Naive B cell (primary cell): Measurements from ENCODE around the gene CMKLR1. TPM values are rescaled to one million over a fixed set of nuclear protein-coding genes. Genes with fewer than 3 reads are reported as not detected.
A peak's percentile ranks its signal among the peaks of the same experiment; 100 is the strongest.

Experiments used
- ATAC-seq, 2 donors: fragments of 150-1000 bp; cut with Tn5 transposase; 2 replicates each; pipeline ENCODE4 v1.10.0; 2021; ENCODE audit warnings: low read depth in 2 of 2, mild to moderate bottlenecking in 2 of 2, moderate library complexity in 2 of 2
- DNase-seq: peaks from one replicate; pipeline ENCODE4 v3.0.0; 2022
- H3K27ac Mint-ChIP-seq, 6 donors: one replicate each; pipeline ENCODE4 v1.8.0; 2020 to 2022; ENCODE audit warnings: mild to moderate bottlenecking in 6 of 6, mixed read lengths in 6 of 6, moderate library complexity in 5 of 6, inconsistent platforms in 2 of 6
- H3K27me3 Mint-ChIP-seq, 3 donors: one replicate each; pipeline ENCODE4 v1.8.0; 2021 to 2022; ENCODE audit warnings: mixed read lengths in 3 of 3, mild to moderate bottlenecking in 1 of 3
- H3K36me3 Mint-ChIP-seq, 2 donors: one replicate each; pipeline ENCODE4 v1.8.0; 2020 to 2022; ENCODE audit warnings: mixed read lengths in 2 of 2, inconsistent platforms in 1 of 2, mild to moderate bottlenecking in 1 of 2
- H3K4me1 Mint-ChIP-seq, 3 donors: one replicate each; pipeline ENCODE4 v1.8.0; 2020 to 2022; ENCODE audit warnings: mixed read lengths in 3 of 3, inconsistent platforms in 1 of 3, mild to moderate bottlenecking in 1 of 3, moderate library complexity in 1 of 3
- H3K4me3 Mint-ChIP-seq, 8 donors: one replicate each; pipeline ENCODE4 v1.8.0; 2020 to 2022; ENCODE audit warnings: mild to moderate bottlenecking in 8 of 8, mixed read lengths in 8 of 8, moderate library complexity in 8 of 8, inconsistent platforms in 2 of 8
- H3K9me3 Mint-ChIP-seq, 7 donors: one replicate each; pipeline ENCODE4 v1.8.0; 2020 to 2022; ENCODE audit warnings: mixed read lengths in 7 of 7, mild to moderate bottlenecking in 5 of 7, inconsistent platforms in 2 of 7, moderate library complexity in 1 of 7
- polyA plus RNA-seq, 6 donors: library from polyadenylated mRNA; unstranded; fragments of 300-500 nt; fragmentation: Illumina TruSeq; gene quantifications; one replicate each; pipeline ENCODE4 v1.2.3, GENCODE V29; 2021; ENCODE audit warnings: low read depth in 6 of 6

The CMKLR1 gene
- polyA plus RNA-seq, 6 donors from 2014 or later, result 0.09 TPM; not detected in 5

DNA sequence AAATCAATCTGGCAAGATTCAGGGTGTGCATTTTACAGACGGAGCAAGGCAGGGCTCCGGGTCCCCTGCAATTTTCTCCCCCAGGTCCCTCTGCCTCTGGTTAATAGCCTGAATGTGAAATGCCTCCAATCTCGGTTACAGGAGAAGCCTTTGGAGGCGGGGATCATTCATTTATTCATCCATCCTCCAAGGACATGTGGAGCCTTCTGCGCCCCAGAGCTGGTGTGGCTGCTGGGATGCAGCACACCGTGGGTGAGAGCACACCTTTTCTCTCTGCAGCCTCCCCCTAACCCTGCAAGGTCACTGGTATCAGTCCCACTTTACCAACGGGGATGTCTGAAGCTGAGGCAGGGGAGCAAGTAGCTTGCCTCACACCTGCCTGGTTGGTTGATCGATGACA is 35.4 kb downstream of the CMKLR1 start:
- ATAC-seq (no peak), DNase-seq (no peak)
- Mint-ChIP-seq H3K27ac (no peak overlapping the region), H3K36me3 (no peaks in the 10 kb centered on the region), H3K27me3 (peaks cover 9 to 42% (median 42%) of the 10 kb centered on the region in 3 donors), H3K4me3 (no peak overlapping the region), H3K9me3 (peaks cover 0 to 5% (median 0%) of the 10 kb centered on the region in 7 donors), H3K4me1 (no peaks in the 10 kb centered on the region)

DNA sequence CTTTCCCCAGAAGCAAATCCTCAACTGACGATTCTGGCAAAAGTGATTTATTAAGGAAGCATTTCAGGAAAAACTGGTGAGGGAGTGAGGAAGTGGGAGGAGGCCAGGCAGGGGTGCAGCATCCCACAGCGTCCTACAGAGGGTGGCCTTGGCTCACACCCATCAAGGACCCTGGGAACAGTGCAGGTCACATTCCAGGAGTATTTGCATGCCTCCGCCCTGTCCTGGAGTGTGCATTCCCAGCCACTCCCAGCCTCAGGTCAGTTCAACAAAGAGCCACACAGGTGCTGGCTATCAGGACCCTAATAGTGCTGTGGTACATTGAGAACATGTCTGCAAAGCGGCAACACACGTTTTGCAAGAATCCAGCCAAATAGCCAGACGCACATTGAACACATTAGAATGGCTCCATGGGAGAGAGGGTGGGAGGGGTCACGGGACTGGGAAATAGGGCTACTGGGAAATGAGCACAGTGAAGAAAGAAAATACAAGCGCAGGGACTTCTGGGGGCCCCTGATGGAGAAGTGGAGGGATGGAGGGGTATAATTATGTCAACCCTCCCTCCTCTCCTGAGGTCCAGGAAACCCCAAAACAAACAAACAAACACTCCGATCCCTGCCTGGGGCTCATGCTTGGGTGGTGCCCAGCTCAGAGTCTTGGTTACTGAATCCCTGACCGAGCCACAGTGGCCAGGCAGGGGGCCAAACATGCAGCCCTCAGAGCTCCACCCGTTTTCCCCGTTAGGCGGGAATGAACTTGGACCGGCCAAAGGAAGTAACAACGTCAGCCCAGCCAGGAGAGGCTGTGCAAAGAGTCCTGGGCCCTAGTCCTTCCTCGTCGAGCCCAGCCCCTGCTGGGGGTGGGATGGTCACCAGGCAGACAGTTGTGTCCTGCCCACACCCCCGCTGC is 36.5 kb downstream of the CMKLR1 start:
- peaks cover 9 to 39% (median 38%) of the 10 kb centered on the region in 3 donors for H3K27me3 Mint-ChIP-seq
- H3K4me3 Mint-ChIP-seq, result no peak overlapping the region
- peaks cover 0 to 5% (median 3%) of the 10 kb centered on the region in 7 donors for H3K9me3 Mint-ChIP-seq
- H3K27ac Mint-ChIP-seq, result no peak overlapping the region
- H3K4me1 Mint-ChIP-seq, result no peaks in the 10 kb centered on the region
- no peak for DNase-seq
- no peaks in the 10 kb centered on the region for H3K36me3 Mint-ChIP-seq
- no peak for ATAC-seq

GRCh38 chr12:108302016-108302402 is 37.1 kb downstream of the CMKLR1 start:
- H3K27ac Mint-ChIP-seq, result no peak overlapping the region
- H3K36me3 Mint-ChIP-seq, result no peaks in the 10 kb centered on the region
- ATAC-seq (no peak), DNase-seq (no peak)
- no peak overlapping the region for H3K4me3 Mint-ChIP-seq
- H3K4me1 Mint-ChIP-seq, result no peaks in the 10 kb centered on the region
- H3K27me3 Mint-ChIP-seq, result peaks cover 9 to 39% (median 36%) of the 10 kb centered on the region in 3 donors
- H3K9me3 Mint-ChIP-seq, result peaks cover 0 to 5% (median 3%) of the 10 kb centered on the region in 7 donors

DNA sequence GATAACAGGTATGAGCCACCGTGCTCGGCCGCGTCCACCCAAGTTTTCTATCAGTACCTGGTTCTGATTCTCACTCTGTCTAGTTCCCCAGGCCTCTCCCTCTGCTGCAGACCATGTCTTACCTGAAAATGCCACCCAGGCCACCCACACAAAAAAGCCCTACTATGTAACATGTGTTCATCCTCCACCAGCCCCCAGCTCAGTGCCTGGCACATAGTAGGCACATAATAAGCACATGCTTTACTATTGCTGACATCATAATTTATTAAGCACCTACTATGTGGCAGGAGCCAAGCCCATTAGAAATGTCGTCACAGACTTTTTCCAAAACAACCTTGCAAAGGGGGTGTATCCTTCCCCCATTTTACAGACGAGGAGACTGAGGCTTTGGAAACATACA is 37.8 kb downstream of the CMKLR1 start:
- peaks cover 9 to 32% (median 29%) of the 10 kb centered on the region in 3 donors for H3K27me3 Mint-ChIP-seq
- H3K36me3 Mint-ChIP-seq, result no peaks in the 10 kb centered on the region
- DNase-seq (no peak), ATAC-seq (no peak)
- H3K4me3 Mint-ChIP-seq, result no peak overlapping the region
- no peaks in the 10 kb centered on the region for H3K4me1 Mint-ChIP-seq
- no peak overlapping the region for H3K27ac Mint-ChIP-seq
- peaks cover 0 to 5% (median 3%) of the 10 kb centered on the region in 7 donors for H3K9me3 Mint-ChIP-seq

DNA sequence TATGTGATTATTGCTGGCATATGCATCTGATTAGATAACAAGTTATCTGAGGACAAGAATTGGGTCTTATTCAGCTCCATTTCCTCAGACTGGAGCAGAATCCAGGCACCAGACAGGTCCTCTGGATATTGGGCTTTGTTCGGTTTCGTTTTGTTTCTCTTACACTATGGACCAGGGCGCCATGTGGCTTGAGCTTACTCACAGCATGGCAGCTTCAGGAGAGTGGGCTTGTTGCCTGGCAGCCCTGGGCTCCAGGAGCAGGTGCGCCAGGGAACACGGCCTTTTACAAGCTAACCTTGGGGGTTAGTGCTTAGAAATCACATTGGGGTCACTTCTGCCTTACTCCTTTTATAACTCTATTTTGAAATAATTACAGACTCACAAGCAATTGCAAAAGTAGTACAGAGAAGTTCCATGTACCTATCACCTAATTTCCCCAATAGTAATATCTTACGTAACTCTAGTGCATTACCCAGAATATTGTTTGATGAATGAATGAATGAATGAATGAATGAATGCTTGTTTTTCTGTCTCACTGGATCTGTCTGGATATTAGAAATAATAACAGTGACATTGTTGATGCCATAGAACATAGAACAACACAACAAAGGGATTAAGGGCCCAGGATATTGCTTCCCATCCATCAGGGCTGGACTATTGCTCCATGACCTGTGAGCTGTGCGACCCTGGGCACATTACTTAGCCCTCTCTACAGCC is 39.0 kb downstream of the CMKLR1 start:
- H3K27me3 Mint-ChIP-seq, result peaks cover 4 to 20% (median 17%) of the 10 kb centered on the region in 3 donors
- no peak for ATAC-seq
- no peaks in the 10 kb centered on the region for H3K4me1 Mint-ChIP-seq
- no peaks in the 10 kb centered on the region for H3K36me3 Mint-ChIP-seq
- H3K4me3 Mint-ChIP-seq, result no peak overlapping the region
- H3K9me3 Mint-ChIP-seq, result peaks cover 0 to 5% (median 3%) of the 10 kb centered on the region in 7 donors
- no peak for DNase-seq
- H3K27ac Mint-ChIP-seq, result no peak overlapping the region

DNA sequence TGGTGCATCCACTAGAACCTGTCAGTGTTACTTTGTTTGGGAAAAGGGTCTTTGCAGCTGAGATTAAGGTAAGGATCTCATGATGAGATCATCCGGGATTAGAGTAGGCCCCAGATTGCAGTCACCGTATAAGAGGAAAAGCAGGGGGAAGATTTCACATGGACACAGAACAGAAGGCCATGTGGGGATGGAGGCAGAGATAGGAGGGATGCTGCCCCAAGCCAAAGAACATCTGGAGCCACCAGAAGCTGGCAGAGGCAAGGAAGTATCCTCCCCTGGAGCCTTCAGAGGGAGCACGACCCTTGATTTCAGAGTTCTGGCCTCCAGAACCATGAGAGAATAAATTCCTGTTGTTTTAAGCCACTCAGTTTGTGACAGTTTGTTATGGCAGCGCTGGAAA is 39.6 kb downstream of the CMKLR1 start:
- Mint-ChIP-seq H3K27me3 (peaks cover 4 to 14% (median 11%) of the 10 kb centered on the region in 3 donors), H3K36me3 (no peaks in the 10 kb centered on the region), H3K4me1 (no peaks in the 10 kb centered on the region), H3K9me3 (peaks cover 0 to 5% (median 3%) of the 10 kb centered on the region in 7 donors), H3K27ac (no peak overlapping the region), H3K4me3 (no peak overlapping the region)
- DNase-seq, result no peak
- ATAC-seq, result no peak

DNA sequence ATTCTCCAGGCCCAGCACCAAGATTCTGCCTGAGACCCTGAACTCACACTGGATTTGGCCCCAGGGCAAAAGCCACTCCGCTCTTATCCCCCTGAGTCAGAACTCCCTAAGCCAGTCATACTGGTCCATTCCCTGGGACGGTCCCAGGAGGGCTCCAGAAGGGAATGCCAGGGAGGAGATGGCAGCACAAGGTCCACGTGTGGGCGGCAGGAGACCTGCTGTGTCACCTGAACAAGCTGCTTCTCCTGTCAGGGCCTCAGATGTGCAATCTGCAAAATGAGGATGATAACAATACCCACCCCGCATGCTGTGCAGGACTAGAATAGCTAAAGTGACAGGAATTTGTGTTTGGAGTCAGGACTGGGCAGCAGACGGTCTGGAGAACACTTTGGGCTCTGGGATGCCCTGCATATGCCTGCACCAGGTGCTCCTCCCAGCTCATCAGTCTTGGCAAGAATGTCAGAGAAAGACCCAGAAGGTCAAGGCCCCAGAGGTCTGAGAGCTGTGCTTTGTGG is 40.3 kb downstream of the CMKLR1 start:
- Mint-ChIP-seq H3K4me3 (no peak overlapping the region), H3K27ac (no peak overlapping the region), H3K36me3 (no peaks in the 10 kb centered on the region), H3K9me3 (peaks cover 0 to 5% (median 3%) of the 10 kb centered on the region in 7 donors), H3K4me1 (no peaks in the 10 kb centered on the region), H3K27me3 (peaks cover 0 to 8% (median 6%) of the 10 kb centered on the region in 3 donors)
- no peak for ATAC-seq
- no peak for DNase-seq

GRCh38 chr12:108297895-108298760 is 41.0 kb downstream of the CMKLR1 start:
- Mint-ChIP-seq H3K27me3 (peaks cover 0 to 8% (median 6%) of the 10 kb centered on the region in 3 donors), H3K4me1 (no peaks in the 10 kb centered on the region), H3K27ac (peak overlapping the region in 1 of 6 donors; percentile 34), H3K4me3 (no peak overlapping the region), H3K36me3 (no peaks in the 10 kb centered on the region), H3K9me3 (peaks cover 0 to 5% (median 3%) of the 10 kb centered on the region in 7 donors)
- DNase-seq (no peak), ATAC-seq (no peak)

GRCh38 chr12:108297424-108297823 is 41.7 kb downstream of the CMKLR1 start:
- ATAC-seq, result no peak
- no peak for DNase-seq
- Mint-ChIP-seq H3K4me1 (no peaks in the 10 kb centered on the region), H3K9me3 (peaks cover 0 to 5% (median 3%) of the 10 kb centered on the region in 7 donors), H3K27me3 (peaks cover 0 to 8% (median 6%) of the 10 kb centered on the region in 3 donors), H3K36me3 (no peaks in the 10 kb centered on the region), H3K27ac (no peak overlapping the region), H3K4me3 (no peak overlapping the region)

- no peaks in the 10 kb centered on the region for H3K4me1 Mint-ChIP-seq
- no peaks in the 10 kb centered on the region for H3K36me3 Mint-ChIP-seq
- DNase-seq (no peak), ATAC-seq (no peak)
- H3K9me3 Mint-ChIP-seq, result peaks cover 0 to 5% (median 3%) of the 10 kb centered on the region in 7 donors
- no peak overlapping the region for H3K27ac Mint-ChIP-seq
- no peak overlapping the region for H3K4me3 Mint-ChIP-seq
- H3K27me3 Mint-ChIP-seq, result peaks cover 0 to 9% (median 8%) of the 10 kb centered on the region in 3 donors
Measured at GRCh38 chr12:108296945-108297344, 42.2 kb downstream of the CMKLR1 start.

- Mint-ChIP-seq H3K4me3 (peak overlapping the region in 1 of 8 donors; percentile 18), H3K27ac (no peak overlapping the region), H3K4me1 (no peaks in the 10 kb centered on the region)
Measured at GRCh38 chr12:108295641-108296040, 43.5 kb downstream of the CMKLR1 start.

DNA sequence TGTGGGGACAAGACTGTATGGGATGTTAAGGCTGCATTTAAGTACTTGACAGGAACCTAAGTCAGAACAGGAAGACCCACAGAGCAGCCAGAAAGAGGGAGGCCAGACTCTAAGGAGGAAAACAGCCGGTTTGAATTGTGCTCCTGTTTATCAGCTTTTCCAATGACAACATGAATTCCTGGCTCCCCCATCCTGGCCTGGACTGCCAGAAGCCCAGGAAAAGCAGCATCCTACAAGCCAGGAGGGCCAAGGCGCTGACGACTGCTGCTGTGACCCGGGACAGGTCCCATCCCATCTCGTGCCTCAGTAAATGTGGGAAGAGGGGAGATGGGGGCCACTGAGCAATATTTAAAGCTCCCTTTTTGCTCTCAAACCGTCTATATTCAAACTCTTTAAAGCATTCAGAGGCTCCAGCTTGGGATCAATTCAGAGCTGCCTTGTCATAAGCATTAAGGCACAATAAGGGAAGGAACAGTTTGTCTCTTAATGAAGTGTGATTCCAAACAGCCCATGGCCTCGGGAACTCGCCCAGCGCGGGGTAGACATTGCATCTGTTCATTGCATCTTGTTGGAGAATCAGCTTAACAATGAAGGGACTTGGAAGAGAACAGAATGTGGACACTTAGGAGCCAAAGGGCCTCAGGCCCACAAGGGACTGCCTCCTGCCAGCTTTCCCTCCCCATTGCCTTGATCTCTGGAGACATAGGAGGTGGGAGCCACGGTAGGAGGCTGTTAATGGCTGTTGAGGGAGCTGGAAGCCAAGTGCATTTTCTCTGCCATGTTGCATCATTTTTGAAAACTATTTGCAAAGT is 49.6 kb downstream of the CMKLR1 start:
- no peak for ATAC-seq
- no peak overlapping the region for H3K27ac Mint-ChIP-seq
- peaks cover 8 to 31% (median 26%) of the 10 kb centered on the region in 3 donors for H3K27me3 Mint-ChIP-seq
- no peaks in the 10 kb centered on the region for H3K4me1 Mint-ChIP-seq
- no peaks in the 10 kb centered on the region for H3K36me3 Mint-ChIP-seq
- H3K9me3 Mint-ChIP-seq, result peaks cover 0 to 2% (median 0%) of the 10 kb centered on the region in 7 donors
- DNase-seq, result no peak
- no peak overlapping the region for H3K4me3 Mint-ChIP-seq

More at GRCh38 chr12:108295641-108296040, 43.5 kb downstream of the CMKLR1 start:
- ATAC-seq (no peak), DNase-seq (no peak)
- peaks cover 0 to 5% (median 0%) of the 10 kb centered on the region in 7 donors for H3K9me3 Mint-ChIP-seq
- H3K36me3 Mint-ChIP-seq, result no peaks in the 10 kb centered on the region
- peaks cover 8 to 15% (median 13%) of the 10 kb centered on the region in 3 donors for H3K27me3 Mint-ChIP-seq
